Measurements from ENCODE around the gene CFAP299. TPM values are rescaled to one million over a fixed set of nuclear protein-coding genes. Genes with fewer than 3 reads are reported as not detected.

Gene CFAP299
- total and polyA plus RNA-seq, 2 donors (not counting 1 experiment from before 2014, with no cell fraction given): not detected

DNA sequence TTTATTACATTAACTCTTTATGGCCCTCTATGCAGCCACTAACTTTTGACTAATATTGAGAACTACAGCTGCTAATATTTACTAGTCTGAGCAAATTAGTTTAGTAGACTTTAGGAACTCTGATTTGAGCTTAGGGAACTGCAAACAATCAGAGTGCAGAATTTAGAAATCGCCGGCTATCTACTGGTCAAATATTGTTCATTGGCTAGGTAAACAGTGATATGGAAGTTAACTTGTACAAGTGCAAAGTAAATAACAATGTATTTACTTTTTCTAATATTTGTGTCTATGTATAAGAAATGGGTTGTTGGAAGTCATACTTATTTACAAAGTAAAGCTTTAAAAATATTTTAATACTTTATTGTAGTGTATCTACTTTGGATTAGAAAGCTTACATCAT, 279.6 kb downstream of the CFAP299 start:
- CTCF ChIA-PET: interaction anchor here (0.7 to 2.8 kb wide), 3 partner anchors 375 to 492 kb away, joined by 3 to 7 read pairs (median 5); no protein-coding TSS in a partner anchor

DNA sequence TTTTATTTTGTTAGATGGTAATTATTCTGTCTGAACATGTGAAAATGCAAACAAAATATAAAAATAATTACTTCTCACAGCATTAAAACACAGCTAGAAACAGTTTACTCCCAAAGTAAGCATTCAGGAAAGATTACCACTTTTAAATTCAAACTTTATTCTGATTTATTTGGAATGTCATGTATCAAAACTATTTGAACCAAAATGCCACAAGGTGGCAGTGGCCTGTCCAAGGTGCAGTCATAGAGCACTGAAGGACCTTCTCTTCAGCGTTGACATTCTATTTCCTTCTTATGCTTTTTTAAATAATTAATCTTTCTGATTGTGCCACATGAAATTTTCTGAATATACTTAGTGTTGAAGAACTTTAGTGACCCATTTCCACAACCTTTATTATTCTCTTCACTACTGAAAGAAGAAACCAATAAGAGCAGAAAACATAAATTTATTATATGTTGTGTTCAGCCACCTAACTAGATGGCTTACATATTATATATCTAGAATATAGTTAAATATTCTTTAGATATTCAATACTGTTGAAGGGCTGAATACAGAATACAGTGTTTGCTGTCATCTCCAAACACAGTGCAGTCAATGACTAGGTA, 283.6 kb downstream of the CFAP299 start:
- Histone ChIP-seq H3K36me3 (replicated peaks in 1 of 2; ENCODE audit: control extremely low read depth in 1 of 2, control insufficient read depth in 1 of 2, extremely low read depth in 1 of 2, insufficient read depth in 2 of 2, low read length in 1 of 2) (no peaks in the 10 kb centered on the region), H3K79me2 (ENCODE audit: control insufficient read depth, insufficient read depth, low read length) (no peaks in the 10 kb centered on the region), H3K4me3 (ENCODE audit: control extremely low read depth in 1 of 5, extremely low read depth in 1 of 5, insufficient read depth in 1 of 5, low read depth in 2 of 5, low read length in 4 of 5) (no peak overlapping the region), H3K27ac (ENCODE audit: low read length in 2 of 2) (no peak overlapping the region), H3K27me3 (replicated peaks in 1 of 4; ENCODE audit: control extremely low read depth in 1 of 4, control insufficient read depth in 3 of 4, insufficient read depth in 4 of 4, low read length in 3 of 4) (peaks cover 0 to 3% (median 0%) of the 10 kb centered on the region in 4 experiments), H3K4me1 (ENCODE audit: control insufficient read depth in 2 of 2, insufficient read depth in 2 of 2, low read length in 2 of 2) (peaks cover 0 to 2% of the 10 kb centered on the region in 2 donors), H2AFZ (ENCODE audit: insufficient read depth, low read depth, low read length, poor library complexity, severe bottlenecking) (no peak overlapping the region), H3K4me2 (replicated peaks; ENCODE audit: low read depth, low read length, poor library complexity, severe bottlenecking) (no peak overlapping the region), H3K9me3 (ENCODE audit: control extremely low read depth in 1 of 3, control insufficient read depth in 2 of 3, insufficient read depth in 1 of 3, low read length in 2 of 3) (peaks cover 4 to 8% (median 5%) of the 10 kb centered on the region in 3 donors), H3K9ac (ENCODE audit: low read length) (no peak overlapping the region), H4K20me1 (ENCODE audit: control insufficient read depth, insufficient read depth, low read length, poor library complexity, severe bottlenecking) (no peaks in the 10 kb centered on the region)
- H3K9me3 Mint-ChIP-seq (ENCODE audit: insufficient read depth): peaks cover 2% of the 10 kb centered on the region
- ATAC-seq (ENCODE audit: low read depth) (no peak), DNase-seq (peak; percentile 27)
- peaks cover 2% of the 10 kb centered on the region for H3K4me1 Mint-ChIP-seq
- POLR2A ChIA-PET: no interaction called here
- CTCF ChIA-PET: interaction anchor here (0.9 kb wide), 1 partner anchor 420 kb away, joined by 3 read pairs; no protein-coding TSS in a partner anchor
- WGBS (ENCODE audit: insufficient coverage): no CpG with 5 or more reads among the region's 1 CpG
- intact Hi-C loops (cut with micrococcal nuclease): loop anchor here (2.0 to 10.0 kb wide), 3 partner anchors 254 to 422 kb away; no protein-coding TSS in a partner anchor
- H3K27ac Mint-ChIP-seq: no peak overlapping the region
- H3K27me3 Mint-ChIP-seq: no peaks in the 10 kb centered on the region
- H3K4me3 Mint-ChIP-seq: no peak overlapping the region
- TF ChIP-seq, protein P1, sequence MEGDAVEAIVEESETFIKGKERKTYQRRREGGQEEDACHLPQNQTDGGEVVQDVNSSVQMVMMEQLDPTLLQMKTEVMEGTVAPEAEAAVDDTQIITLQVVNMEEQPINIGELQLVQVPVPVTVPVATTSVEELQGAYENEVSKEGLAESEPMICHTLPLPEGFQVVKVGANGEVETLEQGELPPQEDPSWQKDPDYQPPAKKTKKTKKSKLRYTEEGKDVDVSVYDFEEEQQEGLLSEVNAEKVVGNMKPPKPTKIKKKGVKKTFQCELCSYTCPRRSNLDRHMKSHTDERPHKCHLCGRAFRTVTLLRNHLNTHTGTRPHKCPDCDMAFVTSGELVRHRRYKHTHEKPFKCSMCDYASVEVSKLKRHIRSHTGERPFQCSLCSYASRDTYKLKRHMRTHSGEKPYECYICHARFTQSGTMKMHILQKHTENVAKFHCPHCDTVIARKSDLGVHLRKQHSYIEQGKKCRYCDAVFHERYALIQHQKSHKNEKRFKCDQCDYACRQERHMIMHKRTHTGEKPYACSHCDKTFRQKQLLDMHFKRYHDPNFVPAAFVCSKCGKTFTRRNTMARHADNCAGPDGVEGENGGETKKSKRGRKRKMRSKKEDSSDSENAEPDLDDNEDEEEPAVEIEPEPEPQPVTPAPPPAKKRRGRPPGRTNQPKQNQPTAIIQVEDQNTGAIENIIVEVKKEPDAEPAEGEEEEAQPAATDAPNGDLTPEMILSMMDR (IDR thresholded peaks at IDR 0.05): peak; percentile 49
- TF ChIP-seq EZH2 (IDR thresholded peaks at IDR 0.05; ENCODE audit: borderline replicate concordance, insufficient read depth, low read depth, low read length, poor library complexity, severe bottlenecking): no peak

More for the DNA sequence above, 279.6 kb downstream of the CFAP299 start:
- Histone ChIP-seq H3K9ac (ENCODE audit: low read length) (no peak overlapping the region), H2AFZ (ENCODE audit: insufficient read depth, low read depth, low read length, poor library complexity, severe bottlenecking) (no peak overlapping the region), H3K4me2 (replicated peaks; ENCODE audit: low read depth, low read length, poor library complexity, severe bottlenecking) (no peak overlapping the region), H3K4me1 (ENCODE audit: control insufficient read depth in 2 of 2, insufficient read depth in 2 of 2, low read length in 2 of 2) (peaks cover 18 to 35% of the 10 kb centered on the region in 2 donors), H4K20me1 (ENCODE audit: control insufficient read depth, insufficient read depth, low read length, poor library complexity, severe bottlenecking) (no peaks in the 10 kb centered on the region), H3K27me3 (replicated peaks in 1 of 4; ENCODE audit: control extremely low read depth in 1 of 4, control insufficient read depth in 3 of 4, insufficient read depth in 4 of 4, low read length in 3 of 4) (no peaks in the 10 kb centered on the region), H3K36me3 (replicated peaks in 1 of 2; ENCODE audit: control extremely low read depth in 1 of 2, control insufficient read depth in 1 of 2, extremely low read depth in 1 of 2, insufficient read depth in 2 of 2, low read length in 1 of 2) (no peaks in the 10 kb centered on the region), H3K9me3 (ENCODE audit: control extremely low read depth in 1 of 3, control insufficient read depth in 2 of 3, insufficient read depth in 1 of 3, low read length in 2 of 3) (no peaks in the 10 kb centered on the region), H3K27ac (ENCODE audit: low read length in 2 of 2) (no peak overlapping the region), H3K79me2 (ENCODE audit: control insufficient read depth, insufficient read depth, low read length) (no peaks in the 10 kb centered on the region), H3K4me3 (ENCODE audit: control extremely low read depth in 1 of 5, extremely low read depth in 1 of 5, insufficient read depth in 1 of 5, low read depth in 2 of 5, low read length in 4 of 5) (no peak overlapping the region)
- intact Hi-C loops (cut with micrococcal nuclease): loop anchor here (10.0 kb wide), 2 partner anchors 250 to 260 kb away; no protein-coding TSS in a partner anchor
- Mint-ChIP-seq H3K4me1 (peaks cover 32% of the 10 kb centered on the region), H3K4me3 (no peak overlapping the region), H3K27me3 (no peaks in the 10 kb centered on the region), H3K27ac (no peak overlapping the region), H3K9me3 (ENCODE audit: insufficient read depth) (no peaks in the 10 kb centered on the region)
- WGBS (ENCODE audit: insufficient coverage): no CpG with 5 or more reads among the region's 2 CpGs
- no peak for TF ChIP-seq EZH2 (IDR thresholded peaks at IDR 0.05; ENCODE audit: borderline replicate concordance, insufficient read depth, low read depth, low read length, poor library complexity, severe bottlenecking)
- TF ChIP-seq, protein P1 (IDR thresholded peaks at IDR 0.05): no peak
- DNase-seq: no peak
- no peak for ATAC-seq (ENCODE audit: low read depth)
- POLR2A ChIA-PET: no interaction called here
